CD14-positive monocyte (primary cell): ENCODE data around the gene ZNRF2. TPM values are rescaled to one million over a fixed set of nuclear protein-coding genes. Genes with fewer than 3 reads are reported as not detected.

Experiments used
- DNase-seq, 3 donors: peaks; one replicate each; pipeline ENCODE4 v3.0.0-alpha.2; 2011 to 2022
- H2AFZ ChIP-seq: 2 replicates; pipeline ENCODE4 v1.6.0; 2012; ENCODE audit warnings: mild to moderate bottlenecking, low read depth, low read length, inconsistent platforms; ENCODE audit not compliant: insufficient read depth, poor library complexity, severe bottlenecking
- H3K27ac ChIP-seq, 2 donors: 1 replicate in 1 of 2; 2 replicates in 1 of 2; pipeline ENCODE4 v1.5.1; 2012 to 2013; ENCODE audit warnings: low read length in 2 of 2, control low read depth in 1 of 2, inconsistent platforms in 1 of 2, low read depth in 1 of 2, mild to moderate bottlenecking in 1 of 2
- H3K27me3 ChIP-seq, 2 donors: one replicate each; pipeline versions ENCODE4 v1.6.0 to v1.6.1; 2011 to 2013; ENCODE audit warnings: low read length in 2 of 2; ENCODE audit not compliant: control insufficient read depth in 2 of 2, insufficient read depth in 2 of 2
- H3K36me3 ChIP-seq, 2 donors: replicated peaks in 1 of 2; 1 replicate in 1 of 2; 2 replicates in 1 of 2; pipeline versions ENCODE4 v1.5.1 to v1.6.1; 2012 to 2013; ENCODE audit warnings: low read length in 2 of 2, control low read depth in 1 of 2, inconsistent platforms in 1 of 2, mild to moderate bottlenecking in 1 of 2; ENCODE audit not compliant: insufficient read depth in 2 of 2, control insufficient read depth in 1 of 2
- H3K4me1 ChIP-seq, 2 donors: 1 replicate in 1 of 2; 2 replicates in 1 of 2; pipeline versions ENCODE4 v1.5.1 to v1.6.1; 2012 to 2013; ENCODE audit warnings: low read length in 2 of 2, control low read depth in 1 of 2, inconsistent platforms in 1 of 2, mild to moderate bottlenecking in 1 of 2, moderate library complexity in 1 of 2; ENCODE audit not compliant: insufficient read depth in 2 of 2, control insufficient read depth in 1 of 2
- H3K4me2 ChIP-seq: replicated peaks from 2 replicates; pipeline ENCODE3; 2012; ENCODE audit warnings: low read length, moderate library complexity, mild to moderate bottlenecking; ENCODE audit not compliant: poor library complexity, severe bottlenecking; ENCODE audit errors: extremely low read depth
- H3K4me3 ChIP-seq, 3 experiments: fragments of 200-600 bp in 1 of 3; sonication (generic) in 1 of 3; replicated peaks in 1 of 3; 1 replicate in 2 of 3; 2 replicates in 1 of 3; pipeline ENCODE4 v1.5.1; 2011 to 2013; ENCODE audit warnings: low read length in 3 of 3, mild to moderate bottlenecking in 3 of 3, control low read depth in 2 of 3, low read depth in 2 of 3, inconsistent platforms in 1 of 3, moderate library complexity in 1 of 3
- H3K79me2 ChIP-seq: 2 replicates; pipeline ENCODE4 v1.6.0; 2012; ENCODE audit warnings: mild to moderate bottlenecking, control low read depth, inconsistent platforms, low read length, moderate library complexity; ENCODE audit not compliant: insufficient read depth
- H3K9ac ChIP-seq: 2 replicates; pipeline ENCODE4 v1.6.0; 2017; ENCODE audit warnings: low read length, mild to moderate bottlenecking; ENCODE audit not compliant: insufficient read depth, poor library complexity, severe bottlenecking
- H3K9me3 ChIP-seq, 2 donors: replicated peaks in 1 of 2; 1 replicate in 1 of 2; 2 replicates in 1 of 2; pipeline versions ENCODE4 v1.5.1 to v1.6.1; 2012 to 2013; ENCODE audit warnings: low read length in 2 of 2, control low read depth in 1 of 2; ENCODE audit not compliant: control insufficient read depth in 1 of 2, insufficient read depth in 1 of 2
- H4K20me1 ChIP-seq: 2 replicates; pipeline ENCODE4 v1.6.0; 2012; ENCODE audit warnings: mild to moderate bottlenecking, low read length, control low read depth, moderate library complexity; ENCODE audit not compliant: insufficient read depth
- H3K27ac Mint-ChIP-seq, 7 donors: one replicate each; pipeline ENCODE4 v1.8.0; 2020; ENCODE audit warnings: mild to moderate bottlenecking in 7 of 7, mixed read lengths in 7 of 7, moderate library complexity in 6 of 7, inconsistent platforms in 2 of 7
- H3K27me3 Mint-ChIP-seq, 3 donors: one replicate each; pipeline ENCODE4 v1.8.0; 2021 to 2022; ENCODE audit warnings: low read depth in 3 of 3, mild to moderate bottlenecking in 3 of 3, mixed read lengths in 3 of 3, moderate library complexity in 3 of 3, inconsistent platforms in 1 of 3
- H3K36me3 Mint-ChIP-seq, 2 donors: one replicate each; pipeline ENCODE4 v1.8.0; 2020; ENCODE audit warnings: mixed read lengths in 2 of 2, inconsistent platforms in 1 of 2, mild to moderate bottlenecking in 1 of 2
- H3K4me1 Mint-ChIP-seq: one replicate; pipeline ENCODE4 v1.8.0; 2020; ENCODE audit warnings: mild to moderate bottlenecking, mixed read lengths
- H3K4me3 Mint-ChIP-seq, 2 donors: one replicate each; pipeline ENCODE4 v1.8.0; 2020; ENCODE audit warnings: mild to moderate bottlenecking in 2 of 2, mixed read lengths in 2 of 2, moderate library complexity in 1 of 2
- H3K9me3 Mint-ChIP-seq, 7 donors: one replicate each; pipeline ENCODE4 v1.8.0; 2020 to 2022; ENCODE audit warnings: mixed read lengths in 7 of 7, mild to moderate bottlenecking in 6 of 7, moderate library complexity in 6 of 7, inconsistent platforms in 2 of 7
- WGBS: methylation state at CpG from one replicate; pipeline ENCODE4 v1.1.5; 2013; ENCODE audit warnings: missing lambda C conversion rate; ENCODE audit not compliant: insufficient coverage; 5-methylcytosine and 5-hydroxymethylcytosine counted together
- intact Hi-C, 2 donors: fragments of 100-400 bp; cut with micrococcal nuclease; formaldehyde crosslinking; loops; one replicate each; pipeline versions ENCODE4 v1.15.0 to v1.15.1; 2023
- polyA plus RNA-seq, 3 donors: library from polyadenylated mRNA; depleted of rRNA in 1 of 3; unstranded in 2 of 3; stranded (reverse) in 1 of 3; fragments of 300-500 nt in 2 of 3; fragments of >200 nt in 1 of 3; fragmentation: Illumina TruSeq in 2 of 3; gene quantifications; 1 replicate in 2 of 3; 2 replicates in 1 of 3; pipeline ENCODE4 v1.2.3, GENCODE V29; 2012 to 2021
- TF ChIP-seq, protein P1 (sequence below): fragments of 200-600 bp; IDR thresholded peaks from one replicate; pipeline ENCODE4 v1.8.0; 2022; ENCODE audit warnings: antibody characterized with exemption, mild to moderate bottlenecking

Gene ZNRF2
- polyA plus RNA-seq, 3 donors = 1.9 to 9.5 (median 5.7) TPM

DNA sequence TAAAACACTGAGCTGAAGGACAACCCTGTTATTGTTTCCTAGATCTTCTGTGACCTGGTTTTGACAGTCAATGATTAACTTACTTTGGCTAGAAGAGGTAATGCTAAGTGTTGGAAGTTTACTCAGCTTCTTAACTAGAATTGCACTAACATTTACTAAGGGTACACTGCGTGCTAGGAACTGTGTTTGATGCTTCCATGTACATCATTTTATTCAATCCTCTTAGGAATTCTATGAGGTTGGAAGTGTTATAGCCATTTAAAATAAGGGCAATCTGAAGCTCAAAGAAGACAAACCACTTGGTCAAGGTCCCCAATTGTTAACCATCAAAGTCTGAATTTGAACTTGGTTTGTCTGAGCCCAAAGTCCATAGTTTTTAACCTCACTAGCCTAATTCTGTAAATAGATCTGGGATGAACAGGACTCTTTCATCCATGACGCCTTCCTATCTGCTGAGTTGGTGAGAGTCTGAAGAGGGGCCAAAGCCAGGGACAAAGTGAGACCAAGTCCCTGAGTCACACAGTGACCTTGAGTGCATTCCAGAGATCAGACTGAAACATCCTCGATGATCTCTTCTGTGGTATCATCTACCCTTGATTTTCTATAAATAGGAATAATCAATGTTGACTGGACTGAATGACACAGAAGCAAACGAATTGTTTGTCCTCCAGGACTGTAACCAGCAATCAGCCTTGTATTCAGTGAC lies 29.2 kb upstream of the ZNRF2 start:
- Mint-ChIP-seq H3K27ac (no peak overlapping the region), H3K9me3 (peaks cover 0 to 5% (median 0%) of the 10 kb centered on the region in 7 donors), H3K4me1 (peaks cover 35% of the 10 kb centered on the region), H3K36me3 (peaks cover 2 to 15% of the 10 kb centered on the region in 2 donors), H3K27me3 (peaks cover 0 to 3% (median 2%) of the 10 kb centered on the region in 3 donors), H3K4me3 (no peak overlapping the region)
- no peak for DNase-seq
- no peak overlapping the region for H3K4me3 ChIP-seq
- no peak overlapping the region for H3K9ac ChIP-seq
- intact Hi-C loops = no loop called here
- H3K4me2 ChIP-seq = no peak overlapping the region
- H3K36me3 ChIP-seq = no peaks in the 10 kb centered on the region
- H4K20me1 ChIP-seq = no peaks in the 10 kb centered on the region
- H3K4me1 ChIP-seq = peaks cover 19 to 27% of the 10 kb centered on the region in 2 donors
- H3K9me3 ChIP-seq = no peaks in the 10 kb centered on the region
- H3K79me2 ChIP-seq = no peaks in the 10 kb centered on the region
- H2AFZ ChIP-seq = no peak overlapping the region
- no peak overlapping the region for H3K27ac ChIP-seq
- no peaks in the 10 kb centered on the region for H3K27me3 ChIP-seq
- TF ChIP-seq, protein P1, sequence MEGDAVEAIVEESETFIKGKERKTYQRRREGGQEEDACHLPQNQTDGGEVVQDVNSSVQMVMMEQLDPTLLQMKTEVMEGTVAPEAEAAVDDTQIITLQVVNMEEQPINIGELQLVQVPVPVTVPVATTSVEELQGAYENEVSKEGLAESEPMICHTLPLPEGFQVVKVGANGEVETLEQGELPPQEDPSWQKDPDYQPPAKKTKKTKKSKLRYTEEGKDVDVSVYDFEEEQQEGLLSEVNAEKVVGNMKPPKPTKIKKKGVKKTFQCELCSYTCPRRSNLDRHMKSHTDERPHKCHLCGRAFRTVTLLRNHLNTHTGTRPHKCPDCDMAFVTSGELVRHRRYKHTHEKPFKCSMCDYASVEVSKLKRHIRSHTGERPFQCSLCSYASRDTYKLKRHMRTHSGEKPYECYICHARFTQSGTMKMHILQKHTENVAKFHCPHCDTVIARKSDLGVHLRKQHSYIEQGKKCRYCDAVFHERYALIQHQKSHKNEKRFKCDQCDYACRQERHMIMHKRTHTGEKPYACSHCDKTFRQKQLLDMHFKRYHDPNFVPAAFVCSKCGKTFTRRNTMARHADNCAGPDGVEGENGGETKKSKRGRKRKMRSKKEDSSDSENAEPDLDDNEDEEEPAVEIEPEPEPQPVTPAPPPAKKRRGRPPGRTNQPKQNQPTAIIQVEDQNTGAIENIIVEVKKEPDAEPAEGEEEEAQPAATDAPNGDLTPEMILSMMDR = no peak
- WGBS = no CpG with 5 or more reads among the region's 4 CpGs

DNA sequence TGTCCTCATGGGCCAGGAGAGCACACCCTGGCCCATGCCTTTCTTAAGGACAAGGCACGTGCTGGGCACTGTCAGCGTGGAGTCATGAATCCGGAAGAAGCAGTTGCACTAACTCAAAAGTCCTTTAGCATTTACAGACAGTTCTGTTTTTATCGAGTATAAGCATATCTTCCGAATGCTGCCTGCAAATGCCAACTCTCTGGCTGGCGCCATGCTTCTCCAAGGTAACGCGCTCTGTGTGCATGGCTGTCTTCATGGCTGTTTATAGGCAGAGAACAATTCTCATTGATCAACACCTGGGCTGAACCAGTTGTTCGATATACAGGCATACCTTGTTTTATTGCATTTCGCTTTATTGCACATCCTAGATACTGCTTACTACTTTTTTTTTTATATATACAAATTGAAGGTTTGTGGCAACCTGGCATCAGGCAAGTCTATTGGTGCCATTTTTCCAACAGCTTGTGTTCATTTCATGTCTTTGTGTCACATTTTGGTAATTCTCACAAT lies 28.0 kb upstream of the ZNRF2 start:
- H3K36me3 ChIP-seq = no peaks in the 10 kb centered on the region
- H3K27ac Mint-ChIP-seq = no peak overlapping the region
- no peak overlapping the region for H3K9ac ChIP-seq
- H3K4me1 Mint-ChIP-seq = peaks cover 28% of the 10 kb centered on the region
- H3K36me3 Mint-ChIP-seq = peaks cover 2 to 15% of the 10 kb centered on the region in 2 donors
- 100% methylated on average over 8 of the region's 10 CpGs for WGBS
- H3K27me3 ChIP-seq = no peaks in the 10 kb centered on the region
- H3K9me3 ChIP-seq = no peaks in the 10 kb centered on the region
- H3K4me3 Mint-ChIP-seq = no peak overlapping the region
- no peak for DNase-seq
- H2AFZ ChIP-seq = no peak overlapping the region
- no peaks in the 10 kb centered on the region for H4K20me1 ChIP-seq
- H3K27me3 Mint-ChIP-seq = peaks cover 0 to 3% (median 2%) of the 10 kb centered on the region in 3 donors
- intact Hi-C loops = no loop called here
- H3K4me1 ChIP-seq = peaks cover 13 to 20% of the 10 kb centered on the region in 2 donors
- no peak overlapping the region for H3K4me3 ChIP-seq
- H3K9me3 Mint-ChIP-seq = peaks cover 0 to 5% (median 0%) of the 10 kb centered on the region in 7 donors
- no peaks in the 10 kb centered on the region for H3K79me2 ChIP-seq
- H3K4me2 ChIP-seq = no peak overlapping the region
- no peak overlapping the region for H3K27ac ChIP-seq
- TF ChIP-seq, protein P1 = no peak
